K562 (cell line): ENCODE data around the gene SPOUT1. TPM values are rescaled to one million over a fixed set of nuclear protein-coding genes. Genes with fewer than 3 reads are reported as not detected.

ENCODE experiments used
- ARID3B ChIP-seq: fragments of 250-450 bp; sonication (Bioruptor Pico); IDR thresholded peaks from 2 replicates; pipeline ENCODE4 v1.4.0; 2020; ENCODE audit warnings: borderline replicate concordance
- ATF1 ChIP-seq, 2 experiments: fragments of 450-650 bp in 1 of 2; IDR thresholded peaks; 2 replicates each; pipeline ENCODE4 v1.6.1; 2016; ENCODE audit warnings: missing compliant biosample characterization in 1 of 2, missing genetic modification characterization in 1 of 2
- CEBPG ChIP-seq, 3 experiments: fragments of 200-800 bp in 1 of 3; sonication (Bioruptor generic) in 1 of 3; sonication (generic) in 1 of 3; formaldehyde crosslinking in 1 of 3; IDR thresholded peaks in 2 of 3; conservative IDR thresholded peaks in 1 of 3; 2 replicates each; pipeline versions ENCODE4 v1.6.1 to v1.8.0; 2016 to 2022; ENCODE audit warnings: missing compliant biosample characterization in 2 of 3, missing genetic modification characterization in 2 of 3, mild to moderate bottlenecking in 1 of 3, missing genetic modification reagents in 1 of 3
- DIDO1 ChIP-seq: fragments of 450-650 bp; IDR thresholded peaks from 2 replicates; pipeline ENCODE4 v1.6.1; 2016; ENCODE audit warnings: low read depth, missing biosample characterization, missing genetic modification characterization
- ELF1 ChIP-seq: fragments of 200-800 bp; sonication (Bioruptor generic); IDR thresholded peaks from 2 replicates; pipeline ENCODE4 v1.6.1; 2016; ENCODE audit warnings: missing genetic modification characterization, missing compliant biosample characterization
- ESRRA ChIP-seq: fragments of 450-650 bp; IDR thresholded peaks from 2 replicates; pipeline ENCODE4 v1.6.1; 2014; ENCODE audit warnings: low read depth, mild to moderate bottlenecking, moderate library complexity, borderline replicate concordance
- ETV5 ChIP-seq: sonication (generic); formaldehyde crosslinking; IDR thresholded peaks from 2 replicates; pipeline ENCODE4 v1.4.0; 2020; ENCODE audit warnings: low read depth, mild to moderate bottlenecking, missing genetic modification reagents
- FOSL1 ChIP-seq: fragments of 200-800 bp; sonication (Bioruptor generic); conservative IDR thresholded peaks from 2 replicates; pipeline ENCODE4 v1.6.1; 2016; ENCODE audit warnings: missing genetic modification characterization, missing compliant biosample characterization
- FOXM1 ChIP-seq, 2 experiments: fragments of 450-650 bp in 1 of 2; sonication (generic) in 1 of 2; formaldehyde crosslinking in 1 of 2; IDR thresholded peaks; 2 replicates each; pipeline versions ENCODE4 v1.6.1 to v1.9.0; 2017 to 2022; ENCODE audit warnings: low read depth in 2 of 2, mild to moderate bottlenecking in 2 of 2, missing genetic modification reagents in 1 of 2, moderate library complexity in 1 of 2
- GABPA ChIP-seq: fragments of 200-800 bp; sonication (Bioruptor generic); conservative IDR thresholded peaks from 2 replicates; pipeline ENCODE4 v1.6.1; 2016; ENCODE audit warnings: low read depth, missing genetic modification characterization, missing compliant biosample characterization
- GTF2A2 ChIP-seq: IDR thresholded peaks from 2 replicates; pipeline ENCODE4 v1.6.1; 2016; ENCODE audit warnings: mild to moderate bottlenecking, missing genetic modification characterization, missing compliant biosample characterization
- HNRNPLL ChIP-seq: fragments of 200-400 bp; formaldehyde crosslinking; IDR thresholded peaks from 2 replicates; pipeline ENCODE4 v1.6.1; 2017; ENCODE audit warnings: low read length, low read depth, mild to moderate bottlenecking; ENCODE audit not compliant: poor library complexity, severe bottlenecking
- MAZ ChIP-seq, 2 experiments: fragments of 450-650 bp in 1 of 2; sonication (generic) in 1 of 2; formaldehyde crosslinking; IDR thresholded peaks in 1 of 2; conservative IDR thresholded peaks in 1 of 2; 2 replicates each; pipeline versions ENCODE4 v1.4.0 to v1.5.0; 2020; ENCODE audit warnings: mild to moderate bottlenecking in 1 of 2, missing genetic modification reagents in 1 of 2
- MEIS2 ChIP-seq: fragments of 450-650 bp; IDR thresholded peaks from 2 replicates; pipeline ENCODE4 v1.6.1; 2014; ENCODE audit warnings: mild to moderate bottlenecking; ENCODE audit not compliant: partially characterized antibody
- MTA3 ChIP-seq: fragments of 450-650 bp; formaldehyde crosslinking; IDR thresholded peaks from 2 replicates; pipeline ENCODE4 v1.6.1; 2017; ENCODE audit warnings: mild to moderate bottlenecking, borderline replicate concordance
- NCOA6 ChIP-seq: fragments of 450-650 bp; IDR thresholded peaks from 2 replicates; pipeline ENCODE4 v1.6.1; 2017; ENCODE audit warnings: mild to moderate bottlenecking
- RFX1 ChIP-seq: fragments of 450-650 bp; IDR thresholded peaks from 2 replicates; pipeline ENCODE4 v1.6.1; 2016; ENCODE audit warnings: mild to moderate bottlenecking, moderate library complexity
- SRSF3 ChIP-seq: fragments of 200-400 bp; formaldehyde crosslinking; IDR thresholded peaks from 2 replicates; pipeline ENCODE4 v1.6.1; 2016; ENCODE audit warnings: mild to moderate bottlenecking, low read length, moderate library complexity; ENCODE audit not compliant: insufficient read depth
- TARDBP ChIP-seq: fragments of 450-650 bp; IDR thresholded peaks from 2 replicates; pipeline ENCODE4 v1.6.1; 2016
- ZBTB11 ChIP-seq, 3 experiments: fragments of 200-800 bp in 1 of 3; fragments of 250-450 bp in 1 of 3; fragments of 450-650 bp in 1 of 3; sonication (Bioruptor Pico) in 1 of 3; sonication (Bioruptor generic) in 1 of 3; formaldehyde crosslinking in 1 of 3; IDR thresholded peaks; 2 replicates each; pipeline versions ENCODE4 v1.6.1 to v1.8.0; 2016 to 2022; ENCODE audit warnings: mild to moderate bottlenecking in 2 of 3, missing genetic modification characterization in 2 of 3, missing compliant biosample characterization in 1 of 3, moderate library complexity in 1 of 3
- ZFX ChIP-seq: sonication (generic); formaldehyde crosslinking; IDR thresholded peaks from 2 replicates; pipeline ENCODE4 v1.8.0; 2022; ENCODE audit warnings: mild to moderate bottlenecking, missing genetic modification reagents, moderate library complexity
- ZNF41 ChIP-seq: fragments of 250-450 bp; sonication (Bioruptor Pico); conservative IDR thresholded peaks from 2 replicates; pipeline ENCODE4 v1.4.0; 2020; ENCODE audit warnings: mild to moderate bottlenecking
- polyA plus RNA-seq, 8 experiments: library from polyadenylated mRNA; depleted of rRNA in 4 of 8; stranded (reverse) in 5 of 8; unstranded in 3 of 8; fragments of >200 nt; fragmentation: Nextera tagmentation in 2 of 8; fragmentation: Illumina TruSeq in 1 of 8; extraction: Ambion mirVana in 2 of 8; extraction: Trizol in 1 of 8; gene quantifications; 2 replicates each; pipeline versions ENCODE4 v1.2.1 to v1.2.3, GENCODE V29; 2011 to 2014; ENCODE audit warnings: inconsistent platforms in 1 of 8, missing spikeins in 1 of 8
- total RNA-seq, 7 experiments: library from RNA; depleted of rRNA in 6 of 7; stranded (reverse); fragments of >200 nt in 6 of 7; fragmentation: Illumina TruSeq in 2 of 7; extraction: Trizol in 2 of 7; gene quantifications; 2 replicates each; pipeline versions ENCODE4 v1.2.1 to v1.2.3, GENCODE V29; 2011 to 2021; ENCODE audit warnings: low replicate concordance in 1 of 7

Gene SPOUT1
- total and polyA plus RNA-seq, 9 of the 15 experiments (the other 6 are each of a cell fraction or from before 2014, with no cell fraction given) = 10.6 to 121 (median 37.4) TPM

- peak; percentile 81 for TF ChIP-seq GTF2A2 (tag)
- peak; percentile 41; the same call in 1 of the 2 replicates for TF ChIP-seq ELF1 (tag)
- peak; percentile 94 to 95 for TF ChIP-seq MAZ (CRISPR knock-in tag; conservative IDR thresholded peaks at IDR 0.05 in 1 of 2, IDR thresholded peaks at IDR 0.05 in 1 of 2)
- TF ChIP-seq ATF1 (CRISPR knock-in tag; IDR thresholded peaks at IDR 0.05) = peak; percentile 41
- TF ChIP-seq ATF1 (tag; IDR thresholded peaks at IDR 0.05) = peak; percentile 96
- peak; percentile 86; the same call in 1 of the 2 replicates for TF ChIP-seq TARDBP
- TF ChIP-seq SRSF3 = no peak
- peak; percentile 82 for TF ChIP-seq DIDO1 (tag)
- TF ChIP-seq ARID3B (CRISPR knock-in tag) = no peak
- TF ChIP-seq ESRRA = peak; percentile 80
- no peak for TF ChIP-seq FOXM1 (IDR thresholded peaks at IDR 0.05; ENCODE audit: low read depth)
- peak; percentile 71 for TF ChIP-seq FOXM1 (CRISPR knock-in tag; IDR thresholded peaks at IDR 0.05; ENCODE audit: low read depth)
- peak; percentile 54 for TF ChIP-seq MEIS2
- TF ChIP-seq MTA3 = peak; percentile 96
- TF ChIP-seq ZFX (CRISPR knock-in tag) = peak; percentile 92
- peak; percentile 86 for TF ChIP-seq RFX1
- peak; percentile 99 for TF ChIP-seq GABPA (tag)
- TF ChIP-seq ETV5 = peak; percentile 50
- peak; percentile 92 for TF ChIP-seq HNRNPLL
- 0 out of 2 replicates have a peak, but pooled peaks have one; percentile 19 for TF ChIP-seq ZNF41
- TF ChIP-seq FOSL1 (tag) = peak; percentile 47
- peak; percentile 99 to 100 (median 99) for TF ChIP-seq ZBTB11 (CRISPR knock-in tag; IDR thresholded peaks at IDR 0.05)
- no peak; the same call in 1 of the 2 replicates for TF ChIP-seq CEBPG (CRISPR knock-in tag; IDR thresholded peaks at IDR 0.05)
- no peak for TF ChIP-seq CEBPG (tag; conservative IDR thresholded peaks at IDR 0.05 in 1 of 2, IDR thresholded peaks at IDR 0.05 in 1 of 2)
- no peak for TF ChIP-seq NCOA6
These were observed 57.7 kb downstream of the SPOUT1 start, which contains the start of gene ZER1 (continued) for GRCh38 chr9:128771745-128772519.
